ENCODE results near the gene ADGRF5. TPM values are rescaled to one million over a fixed set of nuclear protein-coding genes. Genes with fewer than 3 reads are reported as not detected.

Gene ADGRF5
- total RNA-seq, 2 experiments from 2014 or later, result not detected

GRCh38 chr6:46909371-46909770 lies 12.4 kb downstream of the ADGRF5 start:
- Histone ChIP-seq H2AFZ (ENCODE audit: low read length) (no peak overlapping the region), H3K36me3 (ENCODE audit: insufficient read depth, low read length) (no peaks in the 10 kb centered on the region), H3K79me2 (ENCODE audit: insufficient read depth, low read depth, low read length) (no peaks in the 10 kb centered on the region), H3K4me1 (ENCODE audit: insufficient read depth, low read length, poor library complexity, severe bottlenecking) (no peaks in the 10 kb centered on the region), H3K4me2 (ENCODE audit: low read length) (no peak overlapping the region), H3K9me2 (ENCODE audit: insufficient read depth, low read length) (no peaks in the 10 kb centered on the region), H3K4me3 (ENCODE audit: low read depth, low read length, poor library complexity, severe bottlenecking) (no peak overlapping the region), H4K20me1 (ENCODE audit: insufficient read depth, low read length) (no peaks in the 10 kb centered on the region), H3K9me3 (ENCODE audit: low read length) (no peaks in the 10 kb centered on the region), H3K27ac (ENCODE audit: low read depth, low read length, poor library complexity, severe bottlenecking) (no peak overlapping the region)
- ChIA-PET POLR2A (no interaction called here), CTCF (ENCODE audit: unreplicated experiment) (no interaction called here)
- BruUV-seq (replicated peaks), result no TSS peak
- DNase-seq (ENCODE audit: low spot score), result no peak
- intact Hi-C loops (cut with micrococcal nuclease; ENCODE audit: unreplicated experiment), result no loop called here
- TF ChIP-seq CTCF (conservative IDR thresholded peaks at IDR 0.05; ENCODE audit: low read length) (no peak), EZH2phosphoT487 (IDR thresholded peaks at IDR 0.05; ENCODE audit: borderline replicate concordance, low read depth, low read length) (no peak)

GRCh38 chr6:46906776-46907175 lies 15.0 kb downstream of the ADGRF5 start:
- no peak overlapping the region for H3K4me2 ChIP-seq (ENCODE audit: low read length)
- H4K20me1 ChIP-seq (ENCODE audit: insufficient read depth, low read length), result no peaks in the 10 kb centered on the region
- intact Hi-C loops (cut with micrococcal nuclease; ENCODE audit: unreplicated experiment), result no loop called here
- no peak for DNase-seq (ENCODE audit: low spot score)
- no peaks in the 10 kb centered on the region for H3K9me3 ChIP-seq (ENCODE audit: low read length)
- H3K9me2 ChIP-seq (ENCODE audit: insufficient read depth, low read length), result no peaks in the 10 kb centered on the region
- no peak overlapping the region for H3K27ac ChIP-seq (ENCODE audit: low read depth, low read length, poor library complexity, severe bottlenecking)
- BruUV-seq (replicated peaks), result no TSS peak
- H3K36me3 ChIP-seq (ENCODE audit: insufficient read depth, low read length), result no peaks in the 10 kb centered on the region
- H3K79me2 ChIP-seq (ENCODE audit: insufficient read depth, low read depth, low read length), result no peaks in the 10 kb centered on the region
- no peak overlapping the region for H2AFZ ChIP-seq (ENCODE audit: low read length)
- TF ChIP-seq EZH2phosphoT487 (IDR thresholded peaks at IDR 0.05; ENCODE audit: borderline replicate concordance, low read depth, low read length), result no peak
- TF ChIP-seq CTCF (conservative IDR thresholded peaks at IDR 0.05; ENCODE audit: low read length), result no peak
- no peak overlapping the region for H3K4me3 ChIP-seq (ENCODE audit: low read depth, low read length, poor library complexity, severe bottlenecking)
- ChIA-PET CTCF (ENCODE audit: unreplicated experiment) (no interaction called here), POLR2A (no interaction called here)
- no peaks in the 10 kb centered on the region for H3K4me1 ChIP-seq (ENCODE audit: insufficient read depth, low read length, poor library complexity, severe bottlenecking)

- Histone ChIP-seq H3K4me2 (ENCODE audit: low read length) (no peak overlapping the region), H4K20me1 (ENCODE audit: insufficient read depth, low read length) (no peaks in the 10 kb centered on the region), H3K36me3 (ENCODE audit: insufficient read depth, low read length) (no peaks in the 10 kb centered on the region), H3K79me2 (ENCODE audit: insufficient read depth, low read depth, low read length) (no peaks in the 10 kb centered on the region), H3K4me3 (ENCODE audit: low read depth, low read length, poor library complexity, severe bottlenecking) (no peak overlapping the region), H3K9me2 (ENCODE audit: insufficient read depth, low read length) (no peaks in the 10 kb centered on the region), H3K9me3 (ENCODE audit: low read length) (no peaks in the 10 kb centered on the region), H3K27ac (ENCODE audit: low read depth, low read length, poor library complexity, severe bottlenecking) (no peak overlapping the region), H2AFZ (ENCODE audit: low read length) (no peak overlapping the region), H3K4me1 (ENCODE audit: insufficient read depth, low read length, poor library complexity, severe bottlenecking) (no peaks in the 10 kb centered on the region)
- intact Hi-C loops (cut with micrococcal nuclease; ENCODE audit: unreplicated experiment), result no loop called here
- TF ChIP-seq EZH2phosphoT487 (IDR thresholded peaks at IDR 0.05; ENCODE audit: borderline replicate concordance, low read depth, low read length), result no peak
- no peak for TF ChIP-seq CTCF (conservative IDR thresholded peaks at IDR 0.05; ENCODE audit: low read length)
- BruUV-seq (replicated peaks), result no TSS peak
- ChIA-PET POLR2A (no interaction called here), CTCF (ENCODE audit: unreplicated experiment) (no interaction called here)
- no peak for DNase-seq (ENCODE audit: low spot score)
These were observed 17.6 kb downstream of the ADGRF5 start for GRCh38 chr6:46904117-46904516.
